Stromal cell of bone marrow (primary cell): ENCODE data around the gene FRS3.
"Not testable (repeated sequence)": the region's sequence is repeated elsewhere in the genome, so short reads cannot be mapped to it uniquely, and the experiment has no call there.

Experiments used
- DNase-seq: peaks from one replicate; pipeline ENCODE4 v3.0.0-alpha.2; 2012; ENCODE audit warnings: low read depth

The FRS3 gene, protein sequence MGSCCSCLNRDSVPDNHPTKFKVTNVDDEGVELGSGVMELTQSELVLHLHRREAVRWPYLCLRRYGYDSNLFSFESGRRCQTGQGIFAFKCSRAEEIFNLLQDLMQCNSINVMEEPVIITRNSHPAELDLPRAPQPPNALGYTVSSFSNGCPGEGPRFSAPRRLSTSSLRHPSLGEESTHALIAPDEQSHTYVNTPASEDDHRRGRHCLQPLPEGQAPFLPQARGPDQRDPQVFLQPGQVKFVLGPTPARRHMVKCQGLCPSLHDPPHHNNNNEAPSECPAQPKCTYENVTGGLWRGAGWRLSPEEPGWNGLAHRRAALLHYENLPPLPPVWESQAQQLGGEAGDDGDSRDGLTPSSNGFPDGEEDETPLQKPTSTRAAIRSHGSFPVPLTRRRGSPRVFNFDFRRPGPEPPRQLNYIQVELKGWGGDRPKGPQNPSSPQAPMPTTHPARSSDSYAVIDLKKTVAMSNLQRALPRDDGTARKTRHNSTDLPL

DNA sequence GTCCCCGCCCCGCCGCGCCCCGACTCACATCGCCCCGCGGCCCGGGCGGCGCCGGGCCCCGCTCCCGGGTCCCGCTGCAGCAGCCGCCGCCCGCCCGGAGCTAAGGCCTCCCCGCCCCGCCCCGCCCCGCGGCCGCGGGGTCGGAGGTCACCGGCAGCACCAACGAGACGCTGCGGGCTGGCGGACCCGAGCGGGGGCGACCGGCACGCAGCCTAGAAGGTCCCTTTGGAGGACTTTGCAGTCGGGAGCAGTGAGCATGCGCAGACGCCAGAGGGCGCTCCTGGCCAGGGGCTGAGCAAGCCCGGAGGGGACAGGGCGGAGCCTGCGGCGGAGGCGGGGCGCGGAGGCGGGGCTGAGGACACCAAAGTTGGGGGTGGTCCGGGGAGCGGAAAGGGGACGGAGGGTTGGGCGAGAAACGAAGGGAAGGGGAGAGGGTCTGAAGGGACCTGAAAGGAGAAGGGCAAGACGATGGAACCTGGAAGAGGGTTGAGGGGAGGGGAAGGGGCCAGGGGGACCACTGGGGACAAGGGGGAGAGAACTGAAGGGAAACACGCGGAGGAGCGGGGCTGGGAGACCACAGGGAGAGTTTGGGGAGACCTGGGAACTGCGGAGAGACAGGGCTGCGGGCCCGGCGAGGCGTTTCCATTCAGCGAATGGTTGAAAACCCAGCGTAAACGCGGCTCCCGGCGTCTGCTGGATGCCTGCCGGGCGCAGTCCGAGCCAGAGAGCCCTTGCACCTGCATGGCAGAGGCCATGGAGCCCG is at the start of gene FRS3:
FRS3 (minus strand) TSS at position 113 of the 763 bp plus-strand sequence. CDS start 2,913 bp downstream, outside the sequence.
- peak; percentile 87 for DNase-seq

DNA sequence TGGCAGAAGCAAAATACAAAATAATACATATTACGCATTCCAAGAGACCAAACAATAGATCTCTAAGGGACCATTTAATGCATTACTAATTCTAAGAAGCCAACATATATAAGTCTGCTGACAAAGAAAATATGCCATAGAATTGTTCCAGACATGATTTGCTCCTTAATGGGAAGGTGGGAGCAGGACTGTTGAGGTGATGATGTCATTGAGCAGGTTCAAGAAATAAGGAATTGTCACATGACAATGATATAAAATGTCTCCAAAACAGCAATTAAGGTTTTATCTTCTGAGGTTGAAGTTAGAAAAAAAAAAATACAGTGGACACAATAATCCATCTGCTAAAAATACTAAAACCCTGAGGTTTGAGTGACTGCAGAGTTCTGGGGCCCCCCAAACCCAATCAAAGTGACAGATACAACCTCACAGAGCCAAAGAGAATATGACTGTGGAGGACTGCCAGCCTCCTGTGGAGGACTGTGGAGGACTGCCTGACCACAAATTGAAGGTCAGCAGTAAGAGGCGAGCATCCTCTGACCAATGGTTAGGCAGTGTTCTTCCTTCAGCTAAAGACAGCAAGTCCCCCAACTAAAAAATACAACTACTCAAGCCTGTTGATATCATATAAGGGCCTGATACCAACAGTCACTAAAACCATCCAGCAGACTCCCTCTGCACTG is 46.8 kb upstream of the FRS3 start:
- DNase-seq: no peak

DNA sequence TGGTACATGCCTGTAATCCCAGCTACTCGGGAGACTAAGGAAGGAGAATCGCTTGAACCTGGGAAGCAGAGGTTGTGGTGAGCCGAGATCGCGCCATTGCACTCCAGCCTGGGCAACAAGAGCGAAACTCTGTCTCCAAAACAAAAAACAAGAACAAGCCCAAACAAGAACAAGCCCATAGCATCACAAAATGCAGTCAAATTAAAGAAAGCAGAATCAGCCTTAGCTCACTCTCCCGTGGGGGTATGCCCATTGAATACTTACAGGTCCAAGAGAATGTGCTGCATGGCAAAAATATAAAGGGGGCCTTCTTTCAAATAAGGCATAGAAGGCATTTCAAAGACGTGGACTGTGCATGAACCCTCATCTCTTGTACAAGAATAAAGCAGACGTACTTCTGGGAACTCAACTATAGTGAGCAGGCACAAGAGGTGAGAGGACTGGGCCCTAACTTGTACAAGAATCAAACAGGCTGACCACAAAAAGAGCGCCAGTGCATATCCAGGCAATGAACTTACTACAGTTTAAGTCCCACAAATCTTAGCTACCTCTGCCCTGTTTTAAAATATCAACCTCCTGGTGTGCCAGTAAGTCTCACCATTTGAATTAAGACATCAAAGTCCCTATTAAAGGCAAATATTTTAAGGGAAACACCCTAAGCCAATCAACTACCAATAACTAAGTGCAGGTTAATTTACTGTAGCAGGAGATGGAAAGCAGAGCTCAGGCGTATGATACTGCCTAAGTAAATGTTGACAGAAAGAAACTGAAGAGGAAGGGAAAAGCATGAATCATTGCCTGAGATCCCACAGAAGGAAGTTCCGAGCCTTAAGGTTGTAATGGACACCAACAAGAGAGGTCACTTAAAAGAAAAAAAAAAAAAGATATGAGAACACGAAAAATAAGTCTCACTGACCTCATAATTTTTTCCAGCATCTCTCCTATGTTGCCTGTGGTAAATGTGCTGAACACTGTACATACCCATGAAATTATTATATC is 45.2 kb upstream of the FRS3 start:
- peak; percentile 45 for DNase-seq

DNA sequence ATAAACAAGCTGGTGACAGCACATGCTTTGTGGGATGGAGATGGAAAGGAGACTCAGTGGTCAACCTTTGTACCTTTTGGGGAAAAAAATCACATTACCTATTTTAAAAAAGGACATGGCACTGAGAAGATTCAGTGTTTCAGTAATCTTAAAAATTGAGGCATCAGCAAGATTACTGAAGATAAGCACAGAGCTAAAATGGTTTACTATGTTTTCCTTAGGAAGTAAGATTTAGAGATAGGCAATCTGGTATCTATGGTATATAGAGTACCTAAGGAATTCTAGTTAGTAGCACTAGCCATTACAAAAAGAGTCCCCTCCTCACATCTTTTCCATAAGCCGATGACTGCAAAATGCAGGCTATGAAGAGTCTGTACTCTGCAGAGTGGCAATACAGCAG is 43.5 kb upstream of the FRS3 start:
- no peak for DNase-seq

DNA sequence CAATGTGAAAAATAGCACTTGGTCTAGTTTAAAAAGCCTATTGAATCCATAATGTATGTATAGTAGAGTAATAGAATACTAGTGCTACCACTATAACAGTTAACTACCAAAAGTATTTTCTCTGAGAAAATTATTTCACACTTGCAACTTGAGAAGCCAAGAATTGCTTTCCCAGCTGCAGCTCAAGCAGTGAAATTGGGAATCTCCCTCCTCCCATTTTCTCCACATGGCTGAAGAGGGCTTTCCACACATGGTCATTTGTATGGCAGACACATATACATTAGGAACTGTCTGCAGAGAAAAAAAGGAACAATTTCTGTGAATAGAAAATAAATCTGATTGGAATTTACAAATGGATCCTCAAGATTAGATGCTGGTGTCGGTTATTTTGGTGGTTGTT is 42.3 kb upstream of the FRS3 start:
- no peak for DNase-seq

DNA sequence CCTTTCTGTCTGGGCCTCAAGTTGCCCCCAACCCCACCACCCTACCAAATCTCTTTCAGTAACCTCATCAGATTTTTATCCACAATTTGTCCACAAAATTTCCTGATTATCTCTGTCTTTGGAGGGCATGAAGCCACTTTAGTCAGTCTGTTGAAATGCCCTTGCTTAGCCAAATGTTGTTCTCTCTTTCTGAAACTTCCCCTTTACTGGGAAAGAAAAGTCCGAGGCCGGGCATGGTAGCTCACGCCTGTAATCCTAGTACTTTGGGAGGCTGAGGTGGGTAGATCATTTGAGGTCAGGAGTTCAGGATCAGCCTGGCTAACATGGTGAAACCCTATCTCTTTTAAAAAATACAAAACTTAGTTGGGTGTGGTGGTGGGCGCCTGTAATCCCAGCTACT is 41.6 kb upstream of the FRS3 start:
- no peak for DNase-seq

DNA sequence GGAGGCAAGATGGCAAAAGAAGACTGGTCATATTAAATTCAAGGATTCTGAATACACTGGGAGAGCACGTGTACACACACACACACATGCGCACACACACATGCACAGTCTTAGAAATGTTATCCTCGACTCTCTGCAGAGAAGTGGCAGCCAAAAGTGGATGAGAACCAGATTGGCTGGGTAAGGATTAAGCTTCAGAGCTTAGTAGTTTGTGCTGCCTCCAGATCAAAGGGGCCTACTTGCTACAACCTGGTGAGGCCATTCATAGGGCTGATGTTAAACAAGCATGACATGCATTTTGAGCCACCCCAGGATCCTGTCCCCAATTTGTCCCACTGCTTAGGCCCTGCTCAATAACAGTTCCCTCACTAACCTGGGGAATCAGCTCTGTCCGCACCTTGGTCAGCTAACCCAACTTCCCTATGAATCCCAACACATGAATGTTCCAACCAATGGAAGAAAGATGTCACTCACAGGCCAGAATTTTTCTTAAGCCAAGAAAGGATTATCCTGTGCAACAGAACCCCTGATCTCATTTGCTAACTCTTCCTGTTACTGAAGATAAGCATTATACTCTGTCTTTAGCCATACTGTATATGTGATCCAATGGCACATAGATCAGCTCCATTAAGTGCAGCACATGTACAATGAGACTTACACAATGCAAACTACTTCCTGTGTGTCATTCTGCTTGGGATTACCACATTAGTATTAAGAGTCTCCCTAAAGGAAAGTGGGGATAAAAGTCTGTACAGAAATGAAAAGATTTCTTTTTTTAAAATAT is 38.8 kb upstream of the FRS3 start:
- no peak for DNase-seq

DNA sequence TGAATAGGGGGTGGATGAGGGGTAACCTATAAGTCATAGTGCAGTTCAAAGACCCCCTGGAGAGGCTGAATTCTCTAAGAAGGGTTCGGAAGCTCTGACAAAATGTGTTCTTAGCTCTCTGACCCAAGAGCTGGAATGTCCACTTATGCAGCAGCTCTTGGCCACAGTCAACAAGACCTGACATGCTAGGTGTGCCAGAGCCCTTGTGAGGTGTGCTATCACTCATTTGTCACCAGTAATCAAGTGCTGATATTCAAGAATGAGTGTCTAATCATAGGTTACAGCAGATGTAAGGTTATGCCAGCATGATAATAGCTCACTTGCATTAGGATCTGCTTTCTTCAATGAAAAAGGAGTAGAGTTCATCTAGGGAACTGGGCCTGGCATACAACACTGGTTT is 35.9 kb upstream of the FRS3 start:
- no peak for DNase-seq

DNA sequence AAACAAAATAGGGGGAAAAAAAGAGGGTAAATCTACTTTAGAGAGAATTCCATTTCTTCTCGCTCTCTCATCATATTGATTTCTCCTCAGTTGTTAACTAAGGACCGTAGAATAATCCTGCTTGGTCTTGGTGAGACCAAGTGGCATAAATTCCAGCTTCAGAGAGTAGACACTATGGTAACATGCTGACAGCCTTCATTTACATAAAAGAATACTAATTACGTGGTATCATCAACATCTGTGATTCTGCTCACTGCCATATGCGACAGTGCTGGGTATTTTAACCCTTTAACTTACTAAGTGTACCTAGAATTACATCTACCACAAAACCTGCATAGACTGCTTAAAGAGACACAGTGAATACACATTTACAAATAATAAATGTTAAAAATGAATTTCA is 34.9 kb upstream of the FRS3 start:
- no peak for DNase-seq

DNA sequence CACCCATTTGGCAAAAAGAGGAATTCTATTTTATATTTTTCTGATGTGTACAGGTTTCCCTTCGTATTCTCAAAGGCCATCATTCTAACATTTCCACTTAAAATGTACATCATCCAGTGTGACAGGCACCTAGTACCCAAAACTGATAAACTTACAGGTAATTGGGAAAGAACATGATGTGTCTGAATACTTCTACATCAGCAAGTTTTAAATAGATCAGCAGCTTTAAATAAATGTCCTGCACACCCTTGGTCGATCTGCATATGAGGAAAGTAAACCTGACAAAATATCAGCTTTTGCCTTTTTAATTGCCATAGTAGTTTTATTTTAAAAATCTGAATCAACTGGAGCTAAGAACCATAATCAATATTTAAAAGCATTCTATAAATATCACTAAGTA is 34.3 kb upstream of the FRS3 start:
- DNase-seq: no peak

DNA sequence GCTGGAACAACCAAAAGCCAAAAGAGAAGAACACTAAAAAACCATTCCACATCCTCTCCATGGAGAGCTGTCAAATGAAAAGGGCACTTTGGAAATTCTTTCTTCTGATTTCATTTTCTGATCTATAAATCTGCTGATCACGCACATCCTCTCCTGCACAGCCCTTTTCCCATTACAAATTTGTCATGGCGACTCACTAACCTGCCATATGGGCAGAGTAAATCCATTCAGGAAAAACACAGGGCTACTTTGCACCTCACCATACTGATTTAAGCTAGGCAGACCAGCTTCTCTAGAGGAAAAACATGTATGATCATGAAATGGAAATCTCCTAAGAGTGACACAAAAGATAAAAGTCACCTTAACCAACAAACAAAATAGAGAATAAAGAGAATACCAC is 33.8 kb upstream of the FRS3 start:
- no peak for DNase-seq

DNA sequence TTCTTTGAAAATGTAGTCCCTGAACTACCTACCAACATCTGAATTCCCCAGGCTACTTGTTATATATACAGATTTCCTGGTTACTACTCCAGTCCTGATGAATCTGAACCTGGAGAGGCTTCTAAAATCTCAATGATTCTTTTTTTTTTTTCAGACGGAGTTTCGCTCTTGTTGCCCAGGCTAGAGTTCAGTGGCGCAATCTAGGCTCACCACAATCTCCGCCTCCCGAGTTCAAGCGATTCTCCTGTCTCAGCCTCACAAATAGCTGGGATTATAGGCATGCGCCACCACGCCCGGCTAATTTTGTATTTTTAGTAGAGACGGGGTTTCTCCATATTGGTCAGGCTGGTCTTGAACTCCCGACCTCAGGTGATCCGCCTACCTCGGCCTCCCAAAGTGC is 32.2 kb upstream of the FRS3 start:
- not testable (repeated sequence) for DNase-seq

DNA sequence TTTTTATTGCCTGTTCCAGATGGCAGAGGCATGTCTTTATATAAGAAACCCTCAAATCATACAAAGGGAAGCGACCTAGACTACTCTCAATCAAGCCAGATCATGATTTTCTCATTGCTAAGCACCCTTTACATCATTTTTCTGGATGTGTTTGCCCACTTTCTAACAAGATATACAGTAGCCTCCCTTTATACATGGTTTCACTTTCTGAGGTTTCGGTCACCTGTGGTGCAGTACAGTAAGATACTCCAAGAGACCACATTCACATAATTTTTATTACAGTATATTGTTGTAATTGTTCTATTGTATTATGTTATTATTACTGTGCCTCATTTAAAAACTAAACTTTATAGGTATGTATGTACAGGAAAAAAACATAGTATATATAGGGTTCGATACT is 31.4 kb upstream of the FRS3 start:
- no peak for DNase-seq

DNA sequence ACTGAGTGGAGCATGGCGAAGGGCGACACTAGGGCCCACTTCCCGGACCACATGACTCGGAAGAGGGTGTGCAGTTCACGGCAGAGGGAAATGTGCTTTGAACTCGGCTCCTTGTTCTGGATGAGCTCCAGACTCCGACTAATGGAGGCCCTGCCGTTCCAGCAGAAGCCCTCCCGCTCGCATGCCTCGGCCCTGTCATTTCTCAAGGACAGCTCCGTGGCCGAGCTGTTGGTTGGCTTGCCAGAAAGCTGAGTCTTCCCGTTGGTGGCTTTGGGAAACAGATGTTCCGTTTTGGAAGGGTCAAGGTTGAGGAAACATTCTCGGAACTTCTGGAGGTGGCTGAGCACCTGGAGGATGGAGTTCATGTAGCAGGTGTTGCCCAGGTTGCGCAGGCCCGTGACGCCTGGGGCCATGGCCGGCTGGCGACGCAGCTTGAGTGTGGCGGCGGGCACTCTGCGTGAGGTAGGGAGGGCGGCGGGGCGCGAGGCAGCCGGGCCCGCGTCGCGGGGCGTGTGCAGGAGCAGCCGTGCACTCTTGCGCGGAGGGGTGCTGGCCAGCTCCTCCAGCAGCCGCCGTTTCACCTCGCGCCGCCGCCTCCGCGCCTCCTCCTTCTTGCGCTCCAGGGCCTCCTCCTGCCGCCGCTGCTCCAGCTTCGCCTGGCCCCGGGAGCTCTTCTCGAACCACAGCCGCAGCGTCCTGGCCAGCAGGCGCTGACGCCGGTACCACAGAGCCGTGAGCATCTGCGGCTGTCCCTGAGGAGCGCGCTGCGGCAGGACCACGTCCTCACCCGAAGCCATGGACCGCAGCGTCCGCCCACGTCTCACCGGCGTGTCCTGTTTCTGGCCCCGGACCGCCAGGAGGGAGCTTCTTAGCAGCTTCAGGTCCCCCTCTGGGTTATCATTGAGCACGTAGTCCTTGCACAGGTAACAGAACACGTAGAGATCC is 26.4 kb upstream of the FRS3 start:
- no peak for DNase-seq

DNA sequence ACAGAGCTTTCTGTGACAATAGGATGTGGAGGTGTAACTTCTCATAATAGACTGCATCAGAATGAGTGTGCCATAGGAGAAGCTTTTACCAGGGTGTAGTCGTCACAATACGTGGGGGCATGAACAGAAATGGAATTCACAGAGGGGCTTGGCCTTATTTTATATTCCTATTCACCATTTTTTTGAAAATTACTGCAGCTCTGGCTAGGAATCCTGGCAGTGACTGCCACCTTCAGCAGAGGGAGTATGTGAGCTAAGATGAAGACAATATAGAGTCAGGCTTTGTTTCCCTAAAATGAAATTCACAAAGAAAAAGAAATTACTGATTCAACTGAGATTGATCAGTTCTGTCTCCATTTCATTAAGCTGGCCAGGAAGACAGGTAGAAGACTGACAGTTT is 21.7 kb upstream of the FRS3 start:
- DNase-seq: no peak

DNA sequence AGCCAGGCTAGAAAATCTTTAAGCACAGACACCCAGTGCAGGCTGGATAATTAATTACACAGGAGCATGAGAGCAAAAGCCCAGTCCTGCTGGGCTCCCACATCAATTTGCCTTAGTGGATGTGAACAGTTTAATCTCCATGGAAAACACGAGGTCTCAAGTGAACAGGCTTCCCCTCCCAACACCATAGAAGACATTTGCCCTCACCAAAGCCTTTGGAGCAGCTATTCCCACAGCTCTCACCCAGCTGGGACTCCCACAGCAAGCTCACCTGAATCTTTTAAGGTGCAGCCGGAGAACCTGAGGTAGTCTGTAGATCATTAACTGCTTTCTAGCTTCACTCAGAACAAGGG is 19.8 kb upstream of the FRS3 start:
- no peak for DNase-seq

DNA sequence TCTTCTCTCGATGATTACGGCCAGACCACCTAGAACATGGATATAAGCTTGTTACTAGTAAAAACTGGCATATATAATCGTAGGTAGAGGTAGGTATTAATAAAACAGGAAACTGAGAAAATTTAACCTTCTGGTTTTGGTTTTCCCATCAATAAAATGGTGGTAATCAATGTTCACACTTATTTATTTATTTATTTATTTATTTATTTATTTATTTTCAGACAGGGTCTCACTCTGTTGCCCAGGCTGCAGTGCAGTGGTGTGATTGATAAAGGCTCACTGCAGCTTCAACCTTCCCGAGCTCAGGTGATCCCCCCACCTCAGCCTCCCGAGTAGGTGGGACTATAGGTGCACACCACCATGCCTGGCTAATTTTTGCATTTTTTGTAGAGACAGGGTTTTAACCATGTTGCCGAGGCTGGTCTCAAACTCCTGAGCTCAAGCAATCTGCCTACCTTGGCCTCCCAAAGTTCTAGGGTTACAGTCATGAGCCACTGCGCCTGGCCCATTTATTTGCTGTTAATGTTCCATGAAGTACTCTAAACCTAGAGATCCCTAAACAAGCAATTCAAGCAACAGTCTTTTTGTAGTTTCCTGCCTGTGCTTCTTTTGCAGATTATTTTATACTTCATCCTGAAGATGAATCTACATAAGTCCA is 19.3 kb upstream of the FRS3 start:
- no peak for DNase-seq

DNA sequence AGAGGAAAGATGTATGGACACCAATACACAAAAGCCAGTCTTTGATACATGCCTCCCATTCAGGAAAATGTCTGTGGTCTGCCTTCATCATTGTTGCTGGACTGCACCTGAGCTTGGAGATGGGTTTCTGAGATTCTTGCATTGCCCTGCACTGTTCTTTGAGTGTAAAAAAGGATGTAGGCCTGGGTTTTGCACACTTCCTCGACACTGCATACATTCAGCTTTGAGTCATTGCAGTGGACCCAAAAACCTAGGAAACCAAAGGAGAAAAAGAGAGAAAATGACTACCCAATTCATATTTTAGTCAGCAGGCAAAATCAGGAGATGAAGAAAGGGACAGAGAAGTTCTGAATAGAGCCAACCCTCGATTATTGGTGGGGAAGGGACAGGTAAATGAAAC is 16.8 kb upstream of the FRS3 start:
- no peak for DNase-seq

DNA sequence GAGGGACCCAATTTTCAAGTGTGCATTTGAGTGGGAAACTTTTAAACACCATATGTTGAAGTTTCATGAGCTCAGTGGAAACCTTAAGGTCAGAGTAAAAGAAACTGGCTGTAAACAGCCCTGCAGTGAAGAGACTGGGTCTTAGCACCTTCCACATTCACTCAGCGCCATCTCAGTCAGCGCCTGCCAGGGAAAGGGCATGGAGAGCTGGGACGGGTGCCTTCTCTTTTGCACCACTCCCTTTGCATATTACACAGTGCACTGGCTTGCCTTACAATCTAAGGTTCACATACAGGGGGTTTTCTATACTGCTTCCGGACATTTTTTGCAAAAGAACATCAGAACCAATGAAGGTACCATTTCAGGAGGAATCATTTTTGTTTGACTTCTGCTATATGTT is 12.3 kb upstream of the FRS3 start:
- DNase-seq: no peak
